K562 (cell line): ENCODE results near the gene KIF5C. TPM values are rescaled to one million over a fixed set of nuclear protein-coding genes. Genes with fewer than 3 reads are reported as not detected.

Experiments used
- ATAC-seq: fragments of 200-7000 bp; cut with Tn5 transposase; 3 replicates; pipeline ENCODE4 v1.9.1; 2020; ENCODE audit warnings: moderate library complexity
- BruUV-seq: library from RNA; stranded (reverse); fragments of 400-500 nt; replicated peaks from 2 replicates; lab custom pipeline; 2021; lab: Mats Ljungman, UMichigan
- CTCF ChIA-PET: fragments of 300-600 bp; formaldehyde crosslinking; extraction: SDS; loops from one replicate; lab custom pipeline; 2021; ENCODE audit warnings: low intra/inter-chr PET ratio; lab: Yijun Ruan, JAX
- POLR2A ChIA-PET: fragments of 300-600, 350-650 bp; sonication (Branson Sonifier 250); formaldehyde crosslinking; extraction: SDS; loops from one replicate; lab custom pipeline; 2021; ENCODE audit warnings: antibody characterized with exemption, inconsistent platforms; lab: Yijun Ruan, JAX
- DNase-seq, 4 experiments: peaks; one replicate each; pipeline versions ENCODE4 v3.0.0 to v3.0.0-alpha.2; 2011 to 2018; ENCODE audit warnings: low spot score in 3 of 4, mixed read lengths in 3 of 4; ENCODE audit errors: extremely low read depth in 1 of 4
- FAIRE-seq: peaks from 2 replicates; lab custom pipeline; 2011; peaks lifted over from hg19 to GRCh38; lab: Jason Lieb, UNC
- H2AFZ ChIP-seq: 2 replicates; pipeline ENCODE4 v1.6.0; 2011; ENCODE audit warnings: low read depth, low read length, control low read depth, inconsistent platforms
- H3K27ac ChIP-seq: fragments of 200-600 bp; 3 replicates; pipeline ENCODE4 v1.8.0; 2011; ENCODE audit warnings: low read depth, mild to moderate bottlenecking, control low read depth, inconsistent platforms, low read length, moderate library complexity, mixed read lengths; ENCODE audit errors: extremely low read depth
- H3K27me3 ChIP-seq, 2 experiments: fragments of 300-600 bp in 1 of 2; 2 replicates in 1 of 2; 3 replicates in 1 of 2; pipeline versions ENCODE4 v1.6.0 to v1.8.0; 2011; ENCODE audit warnings: inconsistent platforms in 2 of 2, low read length in 2 of 2, mild to moderate bottlenecking in 1 of 2, mixed read lengths in 1 of 2, moderate library complexity in 1 of 2; ENCODE audit not compliant: control insufficient read depth in 2 of 2, insufficient read depth in 2 of 2
- H3K36me3 ChIP-seq: fragments of 300-600 bp; 3 replicates; pipeline ENCODE4 v1.8.0; 2011; ENCODE audit warnings: mild to moderate bottlenecking, low read length, inconsistent platforms; ENCODE audit not compliant: control insufficient read depth, insufficient read depth
- H3K4me1 ChIP-seq, 2 experiments: fragments of 200-600 bp in 1 of 2; replicated peaks in 1 of 2; 2 replicates in 1 of 2; 3 replicates in 1 of 2; pipeline versions ENCODE4 v1.5.1 to v1.8.0; 2011; ENCODE audit warnings: inconsistent platforms in 2 of 2, low read length in 2 of 2, mild to moderate bottlenecking in 1 of 2, mixed read lengths in 1 of 2, moderate library complexity in 1 of 2; ENCODE audit not compliant: control insufficient read depth in 2 of 2, insufficient read depth in 2 of 2
- H3K4me2 ChIP-seq: 2 replicates; pipeline ENCODE4 v1.6.1; 2011; ENCODE audit warnings: low read length, control low read depth, inconsistent platforms, mixed read lengths; ENCODE audit not compliant: insufficient read depth
- H3K4me3 ChIP-seq: fragments of 200-600 bp; sonication (generic), shearing (Covaris generic); 2 replicates; pipeline ENCODE4 v1.5.1; 2016; ENCODE audit warnings: control low read depth, inconsistent platforms
- H3K79me2 ChIP-seq: fragments of 200-600 bp; 3 replicates; pipeline ENCODE4 v1.8.0; 2011; ENCODE audit warnings: low read length, inconsistent platforms; ENCODE audit not compliant: control insufficient read depth, insufficient read depth
- H3K9ac ChIP-seq, 2 experiments: 2 replicates each; pipeline versions ENCODE4 v1.6.0 to v1.6.1; 2011; ENCODE audit warnings: low read depth in 2 of 2, low read length in 2 of 2, control low read depth in 1 of 2, inconsistent platforms in 1 of 2, mild to moderate bottlenecking in 1 of 2, mixed read lengths in 1 of 2; ENCODE audit not compliant: insufficient read depth in 1 of 2
- H3K9me1 ChIP-seq: one replicate; pipeline ENCODE4 v1.6.0; 2011; ENCODE audit warnings: inconsistent platforms, mild to moderate bottlenecking, low read length, moderate library complexity; ENCODE audit not compliant: control insufficient read depth, insufficient read depth
- H3K9me3 ChIP-seq: replicated peaks from 2 replicates; pipeline ENCODE4 v1.5.1; 2011; ENCODE audit warnings: low read depth, low read length, inconsistent platforms; ENCODE audit not compliant: control insufficient read depth, insufficient read depth
- H4K20me1 ChIP-seq: replicated peaks from 2 replicates; pipeline ENCODE4 v1.6.1; 2011; ENCODE audit warnings: low read length, inconsistent platforms, mixed read lengths; ENCODE audit not compliant: control insufficient read depth, insufficient read depth
- CREM ChIP-seq: IDR thresholded peaks from 2 replicates; pipeline ENCODE4 v1.6.1; 2014; ENCODE audit warnings: antibody characterized with exemption, low read depth
- CTCF ChIP-seq, 3 experiments: IDR thresholded peaks in 2 of 3; conservative IDR thresholded peaks in 1 of 3; 2 replicates each; pipeline ENCODE4 v1.5.1; 2011 to 2012; ENCODE audit warnings: low read length in 3 of 3, mild to moderate bottlenecking in 3 of 3, control low read depth in 2 of 3, improper control_type of control experiment in 1 of 3, inconsistent platforms in 1 of 3, low read depth in 1 of 3, mixed read lengths in 1 of 3, moderate library complexity in 1 of 3; ENCODE audit not compliant: insufficient read depth in 2 of 3
- GTF2F1 ChIP-seq: IDR thresholded peaks from 2 replicates; pipeline ENCODE4 v1.6.1; 2011; ENCODE audit warnings: low read depth, low read length, improper control_type of control experiment
- HSF4 ChIP-seq: fragments of 250-450 bp; sonication (Bioruptor Pico); IDR thresholded peaks from 2 replicates; pipeline ENCODE4 v2.1.2; 2022; ENCODE audit warnings: mild to moderate bottlenecking, moderate library complexity, borderline replicate concordance
- MYNN ChIP-seq, 2 experiments: sonication (generic); formaldehyde crosslinking in 1 of 2; IDR thresholded peaks; 2 replicates each; pipeline versions ENCODE4 v1.5.0 to v1.6.1; 2016 to 2020; ENCODE audit warnings: antibody characterized with exemption in 1 of 2, missing genetic modification reagents in 1 of 2
- NFE2L1 ChIP-seq: fragments of 450-650 bp; IDR thresholded peaks from 2 replicates; pipeline ENCODE4 v1.6.1; 2016; ENCODE audit warnings: missing genetic modification characterization, low read depth, mild to moderate bottlenecking, missing compliant biosample characterization, moderate library complexity, borderline replicate concordance
- NONO ChIP-seq, 2 experiments: fragments of 200-400 bp in 1 of 2; fragments of 450-650 bp in 1 of 2; formaldehyde crosslinking in 1 of 2; IDR thresholded peaks; 2 replicates each; pipeline ENCODE4 v1.6.1; 2017; ENCODE audit warnings: low read depth in 2 of 2, mild to moderate bottlenecking in 2 of 2, moderate library complexity in 2 of 2, low read length in 1 of 2
- PHF8 ChIP-seq: fragments of 200-600 bp; sonication (generic); IDR thresholded peaks from 2 replicates; pipeline ENCODE4 v1.6.1; 2012; ENCODE audit warnings: mixed run types, mild to moderate bottlenecking, inconsistent platforms, low read length, moderate library complexity, borderline replicate concordance
- POLR2AphosphoS5 ChIP-seq: IDR thresholded peaks from 2 replicates; pipeline ENCODE4 v1.6.1; 2011; ENCODE audit warnings: mild to moderate bottlenecking, low read depth, low read length, moderate library complexity; ENCODE audit not compliant: control insufficient read depth, insufficient read depth
- PRPF4 ChIP-seq: fragments of 200-400 bp; formaldehyde crosslinking; IDR thresholded peaks from one replicate; pipeline ENCODE4 v1.6.1; 2017; ENCODE audit warnings: low read length, low read depth, mild to moderate bottlenecking; ENCODE audit not compliant: insufficient read depth, poor library complexity, severe bottlenecking
- RAD21 ChIP-seq, 2 experiments: fragments of 250-450 bp in 1 of 2; fragments of 450-650 bp in 1 of 2; sonication (Bioruptor Pico) in 1 of 2; formaldehyde crosslinking in 1 of 2; IDR thresholded peaks in 1 of 2; conservative IDR thresholded peaks in 1 of 2; 2 replicates each; pipeline versions ENCODE4 v1.4.0 to v1.8.0; 2020 to 2022; ENCODE audit warnings: mild to moderate bottlenecking in 2 of 2, moderate library complexity in 1 of 2
- RAD51 ChIP-seq: fragments of 450-650 bp; IDR thresholded peaks from 2 replicates; pipeline ENCODE4 v1.7.1; 2016; ENCODE audit warnings: low read depth, mild to moderate bottlenecking, borderline replicate concordance
- RUNX1 ChIP-seq: sonication (generic); IDR thresholded peaks from 2 replicates; pipeline ENCODE4 v1.6.1; 2016; ENCODE audit warnings: antibody characterized with exemption, low read depth
- ZNF124 ChIP-seq: sonication (generic); formaldehyde crosslinking; IDR thresholded peaks from 2 replicates; pipeline ENCODE4 v1.8.1; 2022; ENCODE audit warnings: missing genetic modification reagents
- ZNF140 ChIP-seq: fragments of 250-450 bp; sonication (Bioruptor Pico); IDR thresholded peaks from 2 replicates; pipeline ENCODE4 v1.8.0; 2021; ENCODE audit warnings: moderate library complexity, mild to moderate bottlenecking, inconsistent platforms
- ZNF644 ChIP-seq: fragments of 200-800 bp; sonication (Bioruptor generic); IDR thresholded peaks from 2 replicates; pipeline ENCODE4 v1.6.1; 2016; ENCODE audit warnings: low read depth, missing genetic modification characterization, missing compliant biosample characterization
- ZNF717 ChIP-seq: fragments of 250-450 bp; sonication (Bioruptor Pico); IDR thresholded peaks from 2 replicates; pipeline ENCODE4 v1.5.0; 2021
- WGBS: fragments of 100-300 bp; shearing (Covaris generic); methylation state at CpG from one replicate; pipeline ENCODE4 v1.1.6; 2016; ENCODE audit warnings: low coverage, mixed read lengths; ENCODE audit not compliant: insufficient coverage; ENCODE audit errors: missing lambda C conversion rate; 5-methylcytosine and 5-hydroxymethylcytosine counted together
- in situ Hi-C: fragments of 300-500 bp; cut with MboI; formaldehyde crosslinking; loops from 4 replicates; pipeline ENCODE4 v1.15.0; 2018; ENCODE audit warnings: inconsistent platforms, mixed read lengths
- intact Hi-C: fragments of 100-400 bp; cut with micrococcal nuclease; formaldehyde crosslinking; loops from 2 replicates; pipeline ENCODE4 v1.14.2; 2022
- polyA plus RNA-seq, 8 experiments: library from polyadenylated mRNA; depleted of rRNA in 4 of 8; stranded (reverse) in 5 of 8; unstranded in 3 of 8; fragments of >200 nt; fragmentation: Nextera tagmentation in 2 of 8; fragmentation: Illumina TruSeq in 1 of 8; extraction: Ambion mirVana in 2 of 8; extraction: Trizol in 1 of 8; gene quantifications; 2 replicates each; pipeline versions ENCODE4 v1.2.1 to v1.2.3, GENCODE V29; 2011 to 2014; ENCODE audit warnings: inconsistent platforms in 1 of 8, missing spikeins in 1 of 8
- total RNA-seq, 7 experiments: library from RNA; depleted of rRNA in 6 of 7; stranded (reverse); fragments of >200 nt in 6 of 7; fragmentation: Illumina TruSeq in 2 of 7; extraction: Trizol in 2 of 7; gene quantifications; 2 replicates each; pipeline versions ENCODE4 v1.2.1 to v1.2.3, GENCODE V29; 2011 to 2021; ENCODE audit warnings: low replicate concordance in 1 of 7

Gene KIF5C
- total and polyA plus RNA-seq, 9 of the 15 experiments (the other 6 are each of a cell fraction or from before 2014, with no cell fraction given) = 0.01 to 0.09 (median 0.01) TPM; not detected in 6

DNA sequence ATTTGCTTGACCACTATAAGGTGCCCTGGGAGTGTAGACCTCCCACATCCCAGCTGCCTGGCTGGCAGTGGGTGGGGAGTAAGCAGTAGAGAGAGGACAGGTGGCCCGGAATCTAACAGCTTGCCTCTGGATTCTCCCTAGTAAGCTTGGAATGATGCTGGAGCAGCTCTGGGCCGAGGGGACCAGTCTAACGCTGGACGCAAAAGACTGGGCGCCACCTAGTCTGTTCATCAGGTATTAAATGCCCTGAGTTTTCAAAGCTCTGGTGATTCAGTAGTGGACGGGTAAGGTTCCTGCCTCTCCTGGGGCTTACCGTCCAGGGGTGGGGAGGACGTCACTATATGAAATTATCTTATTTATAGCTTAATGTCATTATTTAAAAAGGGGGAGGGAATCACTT is 162.8 kb downstream of the KIF5C start:
- Histone ChIP-seq H3K9ac (no peak overlapping the region), H2AFZ (no peak overlapping the region), H4K20me1 (no peaks in the 10 kb centered on the region), H3K4me1 (peaks cover 0 to 10% of the 10 kb centered on the region in 2 experiments; a peak in 1 of 5 replicates), H3K27me3 (peaks cover 8 to 31% of the 10 kb centered on the region in 2 experiments; a peak in 4 of 5 replicates), H3K36me3 (no peaks in the 10 kb centered on the region), H3K4me2 (no peak overlapping the region), H3K27ac (no peak overlapping the region), H3K79me2 (no peaks in the 10 kb centered on the region), H3K9me3 (no peaks in the 10 kb centered on the region), H3K9me1 (no peaks in the 10 kb centered on the region), H3K4me3 (no peak overlapping the region)
- FAIRE-seq (no peak), DNase-seq (peak in 1 of 4 experiments; percentile 15), ATAC-seq (peak; percentile 62)
- ChIA-PET POLR2A (interaction anchor here (0.6 kb wide), 2 partner anchors 43 to 535 kb away, joined by 3 to 4 read pairs; no protein-coding TSS in a partner anchor), CTCF (no interaction called here)
- under 1% methylated on average over 8 of the region's 8 CpGs for WGBS
- in situ Hi-C loops = no loop called here
- no TSS peak for BruUV-seq
- intact Hi-C loops = loop anchor here (5.0 kb wide), 1 partner anchor 274 kb away; no protein-coding TSS in a partner anchor
- TF ChIP-seq NONO (IDR thresholded peaks at IDR 0.05; ENCODE audit: low read depth in 2 of 2, low read length in 1 of 2) (no peak), ZNF124 (no peak), PRPF4 (no peak), POLR2AphosphoS5 (no peak), ZNF644 (tag) (no peak), PHF8 (no peak), CREM (no peak), RAD21 (CRISPR knock-in tag; conservative IDR thresholded peaks at IDR 0.05 in 1 of 2, IDR thresholded peaks at IDR 0.05 in 1 of 2) (0 out of 4 replicates have a peak, but pooled peaks of 1 of the 2 experiments have one; percentile 17), MYNN (IDR thresholded peaks at IDR 0.05) (no peak), MYNN (CRISPR knock-in tag; IDR thresholded peaks at IDR 0.05) (no peak), NFE2L1 (tag) (no peak), RUNX1 (no peak), GTF2F1 (no peak), CTCF (IDR thresholded peaks at IDR 0.05 in 2 of 3, conservative IDR thresholded peaks at IDR 0.05 in 1 of 3; ENCODE audit: insufficient read depth in 2 of 3, low read depth in 1 of 3, low read length in 3 of 3) (peak in 1 of 3 experiments; percentile 19; a peak in 2 of 6 replicates), RAD51 (no peak), ZNF140 (no peak), ZNF717 (CRISPR knock-in tag) (no peak), HSF4 (no peak)
